H9 (cell line): ENCODE results near the gene GARNL3. TPM values are rescaled to one million over a fixed set of nuclear protein-coding genes. Genes with fewer than 3 reads are reported as not detected.

Experiments
- DNase-seq: peaks from one replicate; pipeline ENCODE4 v3.0.0-alpha.2; 2017
- H2AFZ ChIP-seq: one replicate; pipeline ENCODE4 v1.6.1; 2013; ENCODE audit warnings: mild to moderate bottlenecking, low read length, control low read depth, moderate library complexity
- H2AK5ac ChIP-seq: 2 replicates; pipeline ENCODE4 v1.6.1; 2013; ENCODE audit warnings: low read length, control low read depth, mixed read lengths; ENCODE audit not compliant: insufficient read length
- H2BK120ac ChIP-seq: one replicate; pipeline ENCODE4 v1.6.1; 2013; ENCODE audit warnings: low read depth, mild to moderate bottlenecking, low read length, control low read depth, inconsistent platforms; ENCODE audit not compliant: poor library complexity, severe bottlenecking
- H2BK12ac ChIP-seq: 2 replicates; pipeline ENCODE4 v1.6.1; 2013; ENCODE audit warnings: low read length, control low read depth, mixed read lengths, low read depth; ENCODE audit not compliant: insufficient read length
- H2BK15ac ChIP-seq: 2 replicates; pipeline ENCODE4 v1.6.1; 2013; ENCODE audit warnings: low read depth, low read length, control low read depth
- H2BK20ac ChIP-seq: one replicate; pipeline ENCODE4 v1.6.1; 2013; ENCODE audit warnings: low read depth, mild to moderate bottlenecking, low read length, control low read depth, inconsistent platforms; ENCODE audit not compliant: poor library complexity, severe bottlenecking
- H2BK5ac ChIP-seq: 2 replicates; pipeline ENCODE4 v1.6.1; 2013; ENCODE audit warnings: low read length, control low read depth, mixed read lengths; ENCODE audit not compliant: insufficient read length
- H3K14ac ChIP-seq: 2 replicates; pipeline ENCODE4 v1.6.1; 2013; ENCODE audit warnings: low read length, control low read depth; ENCODE audit not compliant: insufficient read depth
- H3K18ac ChIP-seq: 2 replicates; pipeline ENCODE4 v1.6.1; 2013; ENCODE audit warnings: low read depth, mild to moderate bottlenecking, mixed read lengths, low read length, control low read depth; ENCODE audit not compliant: insufficient read length
- H3K23ac ChIP-seq: 2 replicates; pipeline ENCODE4 v1.6.1; 2013; ENCODE audit warnings: low read length, control low read depth, mixed read lengths, low read depth; ENCODE audit not compliant: insufficient read length
- H3K23me2 ChIP-seq: 2 replicates; pipeline ENCODE4 v1.6.1; 2013; ENCODE audit warnings: low read depth, mild to moderate bottlenecking, mixed read lengths, low read length, control low read depth; ENCODE audit not compliant: insufficient read length, poor library complexity, severe bottlenecking
- H3K27ac ChIP-seq: 2 replicates; pipeline ENCODE4 v1.5.1; 2013; ENCODE audit warnings: low read length, control low read depth, mixed read lengths, low read depth; ENCODE audit not compliant: insufficient read length
- H3K27me3 ChIP-seq: 2 replicates; pipeline ENCODE4 v1.6.1; 2013; ENCODE audit warnings: low read length, control low read depth, inconsistent platforms; ENCODE audit not compliant: insufficient read depth
- H3K4ac ChIP-seq: 2 replicates; pipeline ENCODE4 v1.6.1; 2013; ENCODE audit warnings: low read depth, mild to moderate bottlenecking, control low read depth, inconsistent platforms, low read length, moderate library complexity
- H3K4me1 ChIP-seq: 2 replicates; pipeline ENCODE4 v1.6.1; 2013; ENCODE audit warnings: low read length, control low read depth, inconsistent platforms; ENCODE audit not compliant: insufficient read depth
- H3K4me2 ChIP-seq: 2 replicates; pipeline ENCODE4 v1.6.1; 2013; ENCODE audit warnings: low read length, control low read depth, mixed read lengths; ENCODE audit not compliant: insufficient read length, insufficient read depth
- H3K56ac ChIP-seq: 2 replicates; pipeline ENCODE4 v1.6.1; 2013; ENCODE audit warnings: low read depth, mild to moderate bottlenecking, mixed read lengths, low read length, control low read depth; ENCODE audit not compliant: insufficient read length
- H3K79me1 ChIP-seq: 2 replicates; pipeline ENCODE4 v1.6.1; 2013; ENCODE audit warnings: low read depth, mild to moderate bottlenecking, moderate library complexity, low read length, control low read depth, inconsistent platforms; ENCODE audit not compliant: insufficient read depth, poor library complexity, severe bottlenecking
- H3K79me2 ChIP-seq: 2 replicates; pipeline ENCODE4 v1.6.1; 2013; ENCODE audit warnings: low read length, control low read depth, inconsistent platforms; ENCODE audit not compliant: insufficient read depth
- H3K9ac ChIP-seq: 2 replicates; pipeline ENCODE4 v1.6.1; 2013; ENCODE audit warnings: low read length, control low read depth, mixed read lengths; ENCODE audit not compliant: insufficient read length; ENCODE audit errors: extremely low read depth
- H3K9me3 ChIP-seq: one replicate; pipeline ENCODE4 v1.6.1; 2013; ENCODE audit warnings: low read depth, low read length, inconsistent platforms; ENCODE audit not compliant: control insufficient read depth
- H3T11ph ChIP-seq: one replicate; pipeline ENCODE4 v1.6.1; 2013; ENCODE audit warnings: mild to moderate bottlenecking, low read length, control low read depth, inconsistent platforms
- H4K20me1 ChIP-seq: one replicate; pipeline ENCODE4 v1.6.1; 2013; ENCODE audit not compliant: control insufficient read depth, insufficient read length, insufficient read depth
- H4K5ac ChIP-seq: 2 replicates; pipeline ENCODE4 v1.6.1; 2013; ENCODE audit warnings: low read depth, mild to moderate bottlenecking, mixed read lengths, low read length, control low read depth; ENCODE audit not compliant: insufficient read length
- H4K8ac ChIP-seq: replicated peaks from 2 replicates; pipeline ENCODE4 v1.6.1; 2013; ENCODE audit warnings: low read length, control low read depth, mixed read lengths, low read depth; ENCODE audit not compliant: insufficient read length
- H4K91ac ChIP-seq: 2 replicates; pipeline ENCODE4 v1.6.1; 2013; ENCODE audit warnings: low read depth, mild to moderate bottlenecking, moderate library complexity, mixed read lengths, low read length, control low read depth; ENCODE audit not compliant: insufficient read length
- H3K27ac Mint-ChIP-seq, 3 experiments: 2 replicates in 2 of 3; 3 replicates in 1 of 3; pipeline ENCODE4 v1.8.0; 2020 to 2021; ENCODE audit warnings: mixed read lengths in 3 of 3, mild to moderate bottlenecking in 1 of 3, moderate library complexity in 1 of 3
- H3K27me3 Mint-ChIP-seq: 2 replicates; pipeline ENCODE4 v1.8.0; 2021; ENCODE audit warnings: low read depth, mild to moderate bottlenecking, moderate library complexity, mixed read lengths
- H3K36me3 Mint-ChIP-seq, 3 experiments: 2 replicates in 2 of 3; 3 replicates in 1 of 3; pipeline ENCODE4 v1.8.0; 2020 to 2021; ENCODE audit warnings: low read depth in 3 of 3, mixed read lengths in 3 of 3; ENCODE audit not compliant: insufficient read depth in 1 of 3
- H3K4me1 Mint-ChIP-seq, 2 experiments: 2 replicates each; pipeline ENCODE4 v1.8.0; 2020; ENCODE audit warnings: mixed read lengths in 2 of 2
- H3K4me3 Mint-ChIP-seq, 2 experiments: 2 replicates in 1 of 2; 3 replicates in 1 of 2; pipeline ENCODE4 v1.8.0; 2020 to 2021; ENCODE audit warnings: mild to moderate bottlenecking in 2 of 2, mixed read lengths in 2 of 2, moderate library complexity in 1 of 2
- H3K9me3 Mint-ChIP-seq, 2 experiments: 2 replicates in 1 of 2; 3 replicates in 1 of 2; pipeline ENCODE4 v1.8.0; 2020; ENCODE audit warnings: mild to moderate bottlenecking in 2 of 2, mixed read lengths in 2 of 2, moderate library complexity in 1 of 2
- CTCF ChIP-seq: fragments of 200-600 bp; sonication (generic); conservative IDR thresholded peaks from 3 replicates; pipeline ENCODE4 v1.8.0; 2021; ENCODE audit warnings: antibody characterized with exemption, mild to moderate bottlenecking
- WGBS: extraction: QIAGEN DNeasy Blood & Tissue Kit; methylation state at CpG from one replicate; pipeline ENCODE4 v1.1.7; 2013; ENCODE audit warnings: missing lambda C conversion rate, low lambda C conversion rate, mixed read lengths; ENCODE audit not compliant: insufficient read length; ENCODE audit errors: extremely low coverage; 5-methylcytosine and 5-hydroxymethylcytosine counted together
- total RNA-seq: library from RNA; stranded (reverse); gene quantifications from 2 replicates; pipeline ENCODE4 v1.2.1, GENCODE V29; 2021

Gene GARNL3
- total RNA-seq, 1 experiment from 2014 or later: 8.7 TPM

- Histone ChIP-seq H3K9me3 (no peaks in the 10 kb centered on the region), H2BK12ac (no peak overlapping the region), H3K27me3 (no peaks in the 10 kb centered on the region), H3K4me2 (no peak overlapping the region), H2AK5ac (no peak overlapping the region), H2BK20ac (no peak overlapping the region), H3K14ac (no peak overlapping the region), H3T11ph (no peak overlapping the region), H3K56ac (no peak overlapping the region), H3K4ac (no peak overlapping the region), H4K20me1 (no peaks in the 10 kb centered on the region), H4K5ac (no peak overlapping the region), H3K27ac (no peak overlapping the region), H3K23me2 (no peaks in the 10 kb centered on the region), H2BK120ac (no peak overlapping the region), H4K91ac (no peak overlapping the region), H3K79me2 (no peaks in the 10 kb centered on the region), H3K23ac (no peak overlapping the region), H3K4me1 (no peaks in the 10 kb centered on the region; the same call in 1 of the 2 replicates), H2BK15ac (no peak overlapping the region), H2AFZ (no peak overlapping the region), H2BK5ac (no peak overlapping the region), H3K79me1 (no peaks in the 10 kb centered on the region), H3K18ac (no peak overlapping the region), H3K9ac (no peak overlapping the region), H4K8ac (no peak overlapping the region)
- no peak for DNase-seq
- Mint-ChIP-seq H3K9me3 (no peaks in the 10 kb centered on the region), H3K27me3 (peaks cover 6% of the 10 kb centered on the region), H3K4me3 (no peak overlapping the region), H3K36me3 (peaks cover 0 to 2% (median 2%) of the 10 kb centered on the region in 3 experiments; a peak in 2 of 7 replicates), H3K4me1 (peaks cover 23 to 26% of the 10 kb centered on the region in 2 experiments), H3K27ac (no peak overlapping the region)
- no peak for TF ChIP-seq CTCF
- WGBS: no CpG with 5 or more reads among the region's 1 CpG
Observed at GRCh38 chr9:127415657-127416056, 151.1 kb downstream of the GARNL3 start.
